ENCODE results near the gene CTDSPL.

The CTDSPL gene

DNA sequence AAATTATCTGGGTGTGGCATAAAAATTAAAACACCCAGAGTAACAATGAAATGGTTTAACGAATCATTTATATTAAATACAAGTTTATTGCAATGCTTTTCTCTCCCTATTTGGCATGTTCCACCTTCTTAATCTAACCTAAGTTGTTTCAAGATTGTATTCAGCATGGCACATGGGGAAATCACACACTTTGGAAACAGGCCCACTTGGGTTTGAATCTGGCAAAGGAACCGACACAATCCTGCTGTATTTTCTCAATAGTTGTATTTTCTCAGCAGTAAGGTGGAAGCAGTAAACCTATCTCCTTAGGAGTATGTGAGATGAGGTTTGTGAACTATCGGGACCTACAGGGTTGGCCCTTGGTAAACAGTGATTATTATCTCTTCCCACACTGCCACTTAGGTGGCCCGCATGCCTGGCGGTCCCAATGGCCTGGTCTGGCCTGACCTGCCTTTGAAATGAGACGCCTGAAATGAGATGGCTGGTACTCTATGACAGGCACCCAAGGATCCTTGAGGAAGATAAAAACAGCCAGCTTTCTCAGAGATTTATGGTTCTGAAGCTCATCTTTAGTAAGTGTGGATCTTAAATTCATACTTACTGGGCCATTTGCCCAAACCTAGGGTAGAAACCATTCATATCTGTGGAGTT is 83.6 kb downstream of the CTDSPL start:
- ATAC-seq (no peak), DNase-seq (no peak)
- H3K27ac Mint-ChIP-seq = no peak overlapping the region
- no peaks in the 10 kb centered on the region for H3K9me3 Mint-ChIP-seq
- H3K4me3 Mint-ChIP-seq = no peak overlapping the region
- no peaks in the 10 kb centered on the region for H3K27me3 Mint-ChIP-seq
- no peaks in the 10 kb centered on the region for H3K4me1 Mint-ChIP-seq
- no peaks in the 10 kb centered on the region for H3K36me3 Mint-ChIP-seq (ENCODE audit: low read depth)

- ATAC-seq (no peak), DNase-seq (no peak)
- Mint-ChIP-seq H3K27me3 (no peaks in the 10 kb centered on the region), H3K4me1 (no peaks in the 10 kb centered on the region), H3K4me3 (no peak overlapping the region), H3K27ac (no peak overlapping the region), H3K36me3 (ENCODE audit: low read depth) (no peaks in the 10 kb centered on the region), H3K9me3 (no peaks in the 10 kb centered on the region)
Observed at GRCh38 chr3:37945807-37946530, 84.3 kb downstream of the CTDSPL start.

DNA sequence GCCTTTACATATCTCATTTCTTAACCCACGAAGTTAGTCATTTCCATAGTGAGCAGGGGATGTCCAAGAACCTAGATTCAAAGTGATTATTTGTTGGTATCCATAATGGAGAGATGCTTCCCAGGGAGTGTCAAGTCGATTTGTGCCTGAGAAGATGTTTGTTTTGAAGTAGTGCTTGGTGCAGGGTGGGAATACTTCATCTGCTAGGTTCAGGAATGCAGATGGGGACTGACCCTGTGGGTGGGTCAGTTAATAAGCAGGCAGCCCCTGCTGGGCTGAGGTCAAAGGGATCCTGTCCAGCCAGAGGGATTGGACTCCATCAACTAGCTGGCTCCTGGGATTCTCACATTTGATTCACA is 84.8 kb downstream of the CTDSPL start:
- DNase-seq (no peak), ATAC-seq (no peak)
- Mint-ChIP-seq H3K27me3 (no peaks in the 10 kb centered on the region), H3K27ac (no peak overlapping the region), H3K4me3 (no peak overlapping the region), H3K9me3 (no peaks in the 10 kb centered on the region), H3K36me3 (ENCODE audit: low read depth) (no peaks in the 10 kb centered on the region), H3K4me1 (no peaks in the 10 kb centered on the region)

GRCh38 chr3:37949866-37950265 is 88.2 kb downstream of the CTDSPL start:
- DNase-seq (no peak), ATAC-seq (no peak)
- Mint-ChIP-seq H3K36me3 (ENCODE audit: low read depth) (no peaks in the 10 kb centered on the region), H3K9me3 (peaks cover 4% of the 10 kb centered on the region), H3K27me3 (no peaks in the 10 kb centered on the region), H3K27ac (no peak overlapping the region), H3K4me1 (peaks cover 1% of the 10 kb centered on the region), H3K4me3 (no peak overlapping the region)

- H3K9me3 Mint-ChIP-seq = peaks cover 4% of the 10 kb centered on the region
- no peaks in the 10 kb centered on the region for H3K27me3 Mint-ChIP-seq
- H3K4me1 Mint-ChIP-seq = peaks cover 18% of the 10 kb centered on the region
- DNase-seq (no peak), ATAC-seq (no peak)
- no peak overlapping the region for H3K4me3 Mint-ChIP-seq
- H3K27ac Mint-ChIP-seq = no peak overlapping the region
- no peaks in the 10 kb centered on the region for H3K36me3 Mint-ChIP-seq (ENCODE audit: low read depth)
Observed at GRCh38 chr3:37952564-37952963, 90.9 kb downstream of the CTDSPL start.

DNA sequence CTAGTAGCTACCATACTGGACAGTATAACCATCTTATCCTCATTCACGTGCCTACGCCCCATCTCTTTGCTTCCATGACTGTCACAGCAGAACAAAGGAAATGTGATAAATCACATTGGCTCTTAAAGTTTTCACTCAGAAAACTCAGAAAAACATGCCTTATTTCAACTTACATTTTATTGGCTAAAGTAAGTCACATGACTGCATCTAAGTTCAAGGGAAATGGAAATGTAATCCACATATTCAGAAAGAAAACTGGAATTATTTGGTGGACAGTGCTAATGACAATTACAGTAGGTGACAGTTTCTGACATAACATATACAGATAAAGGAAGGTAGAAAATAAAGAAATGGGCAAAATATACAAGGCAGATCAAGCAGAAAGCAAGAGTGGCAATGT is 91.5 kb downstream of the CTDSPL start:
- H3K27me3 Mint-ChIP-seq = no peaks in the 10 kb centered on the region
- ATAC-seq (no peak), DNase-seq (no peak)
- H3K27ac Mint-ChIP-seq = no peak overlapping the region
- H3K9me3 Mint-ChIP-seq = peaks cover 4% of the 10 kb centered on the region
- H3K4me3 Mint-ChIP-seq = no peak overlapping the region
- peaks cover 22% of the 10 kb centered on the region for H3K4me1 Mint-ChIP-seq
- no peaks in the 10 kb centered on the region for H3K36me3 Mint-ChIP-seq (ENCODE audit: low read depth)

DNA sequence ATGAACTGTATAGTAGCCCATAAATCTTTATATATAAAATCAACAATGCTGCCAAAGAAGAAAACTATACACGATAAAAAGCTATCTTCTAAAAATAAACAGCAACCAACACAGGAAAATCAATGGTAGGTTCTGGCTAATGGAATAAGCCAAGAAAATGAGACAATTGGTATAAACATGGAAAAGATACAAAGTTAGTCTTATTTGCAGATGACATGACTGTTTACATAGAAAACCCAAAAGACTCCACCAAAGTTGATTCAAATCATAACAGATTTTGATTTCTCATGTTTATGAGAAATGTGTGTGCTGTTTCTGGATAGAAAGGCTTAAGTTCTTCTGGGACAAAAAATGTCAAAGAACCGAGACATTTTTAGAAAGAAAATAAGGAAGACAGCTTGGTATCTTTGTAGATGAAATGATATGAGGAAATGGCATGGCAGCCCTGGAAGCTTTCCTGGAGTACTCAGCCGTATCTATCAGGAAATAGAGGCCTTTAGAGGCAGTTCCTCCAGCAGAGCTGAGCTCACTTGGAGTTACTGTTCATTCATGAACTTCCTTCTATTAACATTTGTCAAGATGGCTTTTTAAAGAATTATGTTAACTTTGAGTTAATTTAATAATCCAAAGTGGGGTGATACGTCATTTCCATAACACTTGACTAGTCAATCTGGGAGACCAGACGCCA is 92.2 kb downstream of the CTDSPL start:
- H3K4me3 Mint-ChIP-seq = no peak overlapping the region
- peaks cover 22% of the 10 kb centered on the region for H3K4me1 Mint-ChIP-seq
- H3K36me3 Mint-ChIP-seq (ENCODE audit: low read depth) = no peaks in the 10 kb centered on the region
- no peak for DNase-seq
- no peak for ATAC-seq
- no peak overlapping the region for H3K27ac Mint-ChIP-seq
- peaks cover 4% of the 10 kb centered on the region for H3K9me3 Mint-ChIP-seq
- no peaks in the 10 kb centered on the region for H3K27me3 Mint-ChIP-seq

- Mint-ChIP-seq H3K27me3 (no peaks in the 10 kb centered on the region), H3K27ac (no peak overlapping the region), H3K4me3 (no peak overlapping the region), H3K4me1 (peaks cover 22% of the 10 kb centered on the region), H3K36me3 (ENCODE audit: low read depth) (no peaks in the 10 kb centered on the region), H3K9me3 (peaks cover 4% of the 10 kb centered on the region)
- DNase-seq (no peak), ATAC-seq (no peak)
Observed at GRCh38 chr3:37954881-37955280, 93.2 kb downstream of the CTDSPL start.

DNA sequence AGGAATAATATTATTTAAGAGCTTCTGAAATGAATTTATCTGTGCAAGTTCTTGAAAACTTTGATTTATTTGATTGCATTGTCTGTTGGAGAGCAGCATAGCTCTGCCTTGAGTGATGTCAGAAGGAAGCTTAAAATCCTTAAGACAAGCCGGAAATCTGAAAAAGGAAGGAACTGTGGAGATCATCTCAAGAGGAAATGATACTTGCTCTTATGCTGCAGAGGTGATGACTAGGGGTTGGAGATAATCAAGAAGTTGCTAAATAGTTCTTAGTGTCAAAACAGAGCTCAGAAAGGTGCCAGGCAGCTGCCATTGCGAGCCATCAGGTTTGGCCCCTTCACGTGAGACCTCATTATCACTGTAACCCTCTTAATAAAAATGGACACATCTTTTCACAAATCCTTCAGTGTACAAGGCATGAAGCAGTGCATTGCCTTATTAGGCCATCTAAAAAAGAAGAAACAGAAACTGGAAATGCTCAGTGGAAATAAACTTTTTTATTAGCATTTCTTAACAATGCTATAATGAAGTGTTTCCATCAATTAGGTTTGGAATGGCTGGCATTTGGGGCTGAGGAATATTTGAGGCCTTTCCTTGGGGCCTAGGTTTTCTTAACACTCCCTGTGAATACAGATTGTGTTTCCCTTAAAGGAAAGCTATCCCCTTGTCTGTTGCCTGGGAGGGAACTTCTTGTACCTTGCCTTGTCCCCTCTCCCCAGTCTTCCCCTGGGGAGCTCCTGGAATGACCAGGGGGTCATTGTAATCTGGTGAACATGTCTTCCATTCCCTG is 94.4 kb downstream of the CTDSPL start:
- Mint-ChIP-seq H3K4me3 (no peak overlapping the region), H3K27ac (no peak overlapping the region)
- ATAC-seq = no peak

GRCh38 chr3:37956723-37957538 is 95.3 kb downstream of the CTDSPL start:
- ATAC-seq (no peak), DNase-seq (no peak)
- Mint-ChIP-seq H3K9me3 (peaks cover 4% of the 10 kb centered on the region), H3K4me3 (no peak overlapping the region), H3K27me3 (no peaks in the 10 kb centered on the region), H3K27ac (peak overlapping the region; percentile 7), H3K36me3 (ENCODE audit: low read depth) (no peaks in the 10 kb centered on the region), H3K4me1 (peaks cover 21% of the 10 kb centered on the region)

More for the DNA sequence above, 94.4 kb downstream of the CTDSPL start:
- Mint-ChIP-seq H3K27me3 (no peaks in the 10 kb centered on the region), H3K36me3 (ENCODE audit: low read depth) (no peaks in the 10 kb centered on the region), H3K9me3 (peaks cover 4% of the 10 kb centered on the region), H3K4me1 (peaks cover 22% of the 10 kb centered on the region)
- DNase-seq = no peak

- H3K4me3 Mint-ChIP-seq = no peak overlapping the region
- peaks cover 20% of the 10 kb centered on the region for H3K4me1 Mint-ChIP-seq
- ATAC-seq = no peak
Observed at GRCh38 chr3:37957539-37957936, 95.9 kb downstream of the CTDSPL start.

DNA sequence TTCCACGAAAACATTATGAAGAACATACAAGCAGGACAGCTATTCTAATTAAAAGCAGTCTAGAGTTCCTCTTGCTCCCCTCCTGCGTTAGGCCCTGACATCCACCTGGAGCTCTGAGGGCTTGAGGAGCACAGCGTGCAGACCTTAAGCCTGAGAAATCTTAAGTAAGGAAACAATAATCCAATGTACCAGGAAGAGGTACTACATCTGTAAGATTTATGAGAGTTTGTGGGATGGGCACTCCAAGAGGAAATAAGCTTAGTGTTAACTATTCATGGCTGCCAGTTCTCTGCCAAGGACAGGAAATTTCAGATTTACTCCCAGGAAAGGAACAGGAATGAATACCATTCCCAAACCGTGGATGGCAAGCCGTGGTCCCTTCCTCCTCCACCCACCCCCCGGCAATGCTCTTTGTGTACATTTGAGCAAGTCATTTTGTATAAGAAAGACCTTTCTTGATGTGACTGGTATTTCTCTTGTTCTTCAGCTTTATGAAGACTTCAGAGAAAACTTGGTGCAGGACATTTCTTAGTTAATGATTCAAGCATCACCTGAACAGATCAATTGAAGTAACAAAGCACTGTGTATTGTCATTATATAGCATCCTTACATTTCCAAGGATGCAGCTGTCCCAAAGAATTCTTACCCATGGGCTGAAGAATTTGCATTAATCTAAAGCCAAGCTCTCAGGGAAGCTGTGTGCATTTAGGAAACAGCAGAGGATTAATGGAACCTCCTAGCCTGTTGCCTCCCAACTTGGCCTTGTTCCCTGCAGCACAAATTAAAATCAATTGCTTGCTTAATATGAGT is 100.1 kb downstream of the CTDSPL start:
- H3K4me3 Mint-ChIP-seq = no peak overlapping the region
- no peaks in the 10 kb centered on the region for H3K36me3 Mint-ChIP-seq (ENCODE audit: low read depth)
- DNase-seq = no peak

More at GRCh38 chr3:37957539-37957936, 95.9 kb downstream of the CTDSPL start:
- no peaks in the 10 kb centered on the region for H3K36me3 Mint-ChIP-seq (ENCODE audit: low read depth)
- H3K9me3 Mint-ChIP-seq = peaks cover 2% of the 10 kb centered on the region
- DNase-seq = no peak
- H3K27me3 Mint-ChIP-seq = no peaks in the 10 kb centered on the region
- peak overlapping the region; percentile 17 for H3K27ac Mint-ChIP-seq

DNA sequence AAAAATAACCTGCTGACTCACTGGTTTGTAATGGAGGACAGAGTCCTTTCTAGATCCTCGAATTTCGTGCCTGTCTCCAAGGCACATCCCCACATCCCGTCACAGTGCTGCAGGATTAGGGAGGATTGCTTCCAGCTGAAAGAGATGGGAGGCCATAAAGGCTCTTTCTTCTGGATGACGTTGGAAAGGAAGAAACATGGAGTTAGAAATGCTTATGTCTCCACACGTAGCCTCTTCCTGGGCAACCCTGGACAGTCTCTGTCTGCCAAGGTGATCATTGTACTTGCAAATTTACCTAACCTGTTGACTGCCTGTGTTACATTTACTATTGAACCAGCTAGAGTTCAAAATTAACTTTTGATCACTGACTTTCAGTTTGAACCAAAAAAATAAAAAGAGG is 101.3 kb downstream of the CTDSPL start:
- no peaks in the 10 kb centered on the region for H3K4me1 Mint-ChIP-seq

More for the DNA sequence above, 100.1 kb downstream of the CTDSPL start:
- peaks cover 10% of the 10 kb centered on the region for H3K4me1 Mint-ChIP-seq
- H3K27ac Mint-ChIP-seq = no peak overlapping the region
- ATAC-seq = no peak
- H3K27me3 Mint-ChIP-seq = no peaks in the 10 kb centered on the region
- H3K9me3 Mint-ChIP-seq = no peaks in the 10 kb centered on the region

More for the DNA sequence above, 101.3 kb downstream of the CTDSPL start:
- no peaks in the 10 kb centered on the region for H3K9me3 Mint-ChIP-seq
- H3K27me3 Mint-ChIP-seq = no peaks in the 10 kb centered on the region
- H3K36me3 Mint-ChIP-seq (ENCODE audit: low read depth) = no peaks in the 10 kb centered on the region
- ATAC-seq (no peak), DNase-seq (no peak)
- no peak overlapping the region for H3K27ac Mint-ChIP-seq
- no peak overlapping the region for H3K4me3 Mint-ChIP-seq

Data from activated naive CD8-positive, alpha-beta T cell treated with anti-CD3 and anti-CD28 coated beads, Interleukin-2, amount 50 U/mL, for 24 hours (primary cell).